Measurements from ENCODE around the gene ZYG11A.
"Not testable (repeated sequence)": the region's sequence is repeated elsewhere in the genome, so short reads cannot be mapped to it uniquely, and the experiment has no call there.

Gene ZYG11A

GRCh38 chr1:52867087-52867863 lies 24.7 kb downstream of the ZYG11A start:
- Histone ChIP-seq H2BK12ac (ENCODE audit: low read length) (no peak overlapping the region), H3K14ac (ENCODE audit: low read length) (no peak overlapping the region), H3K18ac (ENCODE audit: low read length) (no peak overlapping the region), H2BK5ac (ENCODE audit: low read length) (no peak overlapping the region), H3K23ac (ENCODE audit: low read depth, low read length, poor library complexity) (no peak overlapping the region), H4K91ac (ENCODE audit: low read depth, low read length, poor library complexity) (no peak overlapping the region), H3K27me3 (ENCODE audit: control insufficient read depth in 3 of 3, insufficient read depth in 3 of 3, low read depth in 1 of 3, low read length in 3 of 3) (no peaks in the 10 kb centered on the region), H2AFZ (ENCODE audit: low read length) (no peak overlapping the region), H4K8ac (ENCODE audit: low read depth, low read length) (no peak overlapping the region), H2BK15ac (ENCODE audit: low read length) (no peak overlapping the region), H3K79me1 (ENCODE audit: low read depth, low read length) (no peaks in the 10 kb centered on the region), H2BK120ac (ENCODE audit: low read depth, low read length) (no peak overlapping the region), H2AK5ac (ENCODE audit: low read depth, low read length) (no peak overlapping the region), H3K4me2 (ENCODE audit: insufficient read depth, low read length, poor library complexity, severe bottlenecking) (no peak overlapping the region), H3K9me3 (replicated peaks in 1 of 2; ENCODE audit: control insufficient read depth in 2 of 2, insufficient read depth in 1 of 2, low read depth in 1 of 2, low read length in 2 of 2) (no peaks in the 10 kb centered on the region), H3K27ac (replicated peaks; ENCODE audit: low read length) (no peak overlapping the region), H3K4me3 (ENCODE audit: low read length in 2 of 2) (no peak overlapping the region), H3K4me1 (ENCODE audit: control insufficient read depth in 2 of 2, insufficient read depth in 1 of 2, low read depth in 1 of 2, low read length in 2 of 2) (no peaks in the 10 kb centered on the region), H3K9ac (ENCODE audit: low read depth, low read length, poor library complexity) (no peak overlapping the region), H3K4ac (ENCODE audit: low read length) (no peak overlapping the region), H3K36me3 (replicated peaks in 1 of 2; ENCODE audit: control insufficient read depth in 2 of 2, insufficient read depth in 2 of 2, low read length in 2 of 2) (no peaks in the 10 kb centered on the region)
- no CpG with 5 or more reads among the region's 2 CpGs for WGBS, 2 donors (ENCODE audit: extremely low coverage in 2 of 2, insufficient read length in 2 of 2, insufficient replicate concordance in 1 of 2)
- DNase-seq (ENCODE audit: low spot score), result no peak

- not testable (repeated sequence) for H3K23ac ChIP-seq (ENCODE audit: low read depth, low read length, poor library complexity); H3K27me3 ChIP-seq (ENCODE audit: control insufficient read depth in 3 of 3, insufficient read depth in 3 of 3, low read depth in 1 of 3, low read length in 3 of 3); H2BK12ac ChIP-seq (ENCODE audit: low read length); H2BK120ac ChIP-seq (ENCODE audit: low read depth, low read length); H3K9ac ChIP-seq (ENCODE audit: low read depth, low read length, poor library complexity); H2BK15ac ChIP-seq (ENCODE audit: low read length); H2AFZ ChIP-seq (ENCODE audit: low read length); H3K18ac ChIP-seq (ENCODE audit: low read length); H3K27ac ChIP-seq (replicated peaks; ENCODE audit: low read length); H4K8ac ChIP-seq (ENCODE audit: low read depth, low read length); H2BK5ac ChIP-seq (ENCODE audit: low read length); H3K36me3 ChIP-seq (replicated peaks in 1 of 2; ENCODE audit: control insufficient read depth in 2 of 2, insufficient read depth in 2 of 2, low read length in 2 of 2); H3K4me2 ChIP-seq (ENCODE audit: insufficient read depth, low read length, poor library complexity, severe bottlenecking); H3K4me1 ChIP-seq (ENCODE audit: control insufficient read depth in 2 of 2, insufficient read depth in 1 of 2, low read depth in 1 of 2, low read length in 2 of 2); H3K14ac ChIP-seq (ENCODE audit: low read length); H3K4ac ChIP-seq (ENCODE audit: low read length); H3K9me3 ChIP-seq (replicated peaks in 1 of 2; ENCODE audit: control insufficient read depth in 2 of 2, insufficient read depth in 1 of 2, low read depth in 1 of 2, low read length in 2 of 2); H4K91ac ChIP-seq (ENCODE audit: low read depth, low read length, poor library complexity); DNase-seq (ENCODE audit: low spot score); H3K79me1 ChIP-seq (ENCODE audit: low read depth, low read length); H2AK5ac ChIP-seq (ENCODE audit: low read depth, low read length); H3K4me3 ChIP-seq (ENCODE audit: low read length in 2 of 2)
- no CpG with 5 or more reads among the region's 29 CpGs for WGBS, 2 donors (ENCODE audit: extremely low coverage in 2 of 2, insufficient read length in 2 of 2, insufficient replicate concordance in 1 of 2)
Observed at GRCh38 chr1:52869727-52870126, 27.2 kb downstream of the ZYG11A start.

- H3K79me1 ChIP-seq (ENCODE audit: low read depth, low read length), result no peaks in the 10 kb centered on the region
- H2BK120ac ChIP-seq (ENCODE audit: low read depth, low read length), result no peak overlapping the region
- no peak overlapping the region for H2BK5ac ChIP-seq (ENCODE audit: low read length)
- H3K36me3 ChIP-seq (replicated peaks in 1 of 2; ENCODE audit: control insufficient read depth in 2 of 2, insufficient read depth in 2 of 2, low read length in 2 of 2), result no peaks in the 10 kb centered on the region
- no peak overlapping the region for H4K91ac ChIP-seq (ENCODE audit: low read depth, low read length, poor library complexity)
- H2AFZ ChIP-seq (ENCODE audit: low read length), result no peak overlapping the region
- no peak overlapping the region for H3K4ac ChIP-seq (ENCODE audit: low read length)
- no peak overlapping the region for H2BK15ac ChIP-seq (ENCODE audit: low read length)
- peaks cover 0 to 2% (median 0%) of the 10 kb centered on the region in 3 experiments for H3K27me3 ChIP-seq (ENCODE audit: control insufficient read depth in 3 of 3, insufficient read depth in 3 of 3, low read depth in 1 of 3, low read length in 3 of 3)
- no peak overlapping the region for H3K4me3 ChIP-seq (ENCODE audit: low read length in 2 of 2)
- H3K4me2 ChIP-seq (ENCODE audit: insufficient read depth, low read length, poor library complexity, severe bottlenecking), result no peak overlapping the region
- H3K14ac ChIP-seq (ENCODE audit: low read length), result no peak overlapping the region
- H3K9me3 ChIP-seq (replicated peaks in 1 of 2; ENCODE audit: control insufficient read depth in 2 of 2, insufficient read depth in 1 of 2, low read depth in 1 of 2, low read length in 2 of 2), result no peaks in the 10 kb centered on the region
- H3K27ac ChIP-seq (replicated peaks; ENCODE audit: low read length), result no peak overlapping the region
- no peak overlapping the region for H2BK12ac ChIP-seq (ENCODE audit: low read length)
- no peak overlapping the region for H3K23ac ChIP-seq (ENCODE audit: low read depth, low read length, poor library complexity)
- peaks cover 0 to 1% of the 10 kb centered on the region in 2 donors for H3K4me1 ChIP-seq (ENCODE audit: control insufficient read depth in 2 of 2, insufficient read depth in 1 of 2, low read depth in 1 of 2, low read length in 2 of 2)
- H3K18ac ChIP-seq (ENCODE audit: low read length), result no peak overlapping the region
- no peak overlapping the region for H3K9ac ChIP-seq (ENCODE audit: low read depth, low read length, poor library complexity)
- H2AK5ac ChIP-seq (ENCODE audit: low read depth, low read length), result no peak overlapping the region
- no peak for DNase-seq (ENCODE audit: low spot score)
- no CpG with 5 or more reads among the region's 2 CpGs for WGBS, 2 donors (ENCODE audit: extremely low coverage in 2 of 2, insufficient read length in 2 of 2, insufficient replicate concordance in 1 of 2)
- no peak overlapping the region for H4K8ac ChIP-seq (ENCODE audit: low read depth, low read length)
Observed at GRCh38 chr1:52876843-52877242, 34.3 kb downstream of the ZYG11A start.

GRCh38 chr1:52877554-52877953 lies 35.0 kb downstream of the ZYG11A start:
- H3K36me3 ChIP-seq (replicated peaks in 1 of 2; ENCODE audit: control insufficient read depth in 2 of 2, insufficient read depth in 2 of 2, low read length in 2 of 2), result no peaks in the 10 kb centered on the region
- no peaks in the 10 kb centered on the region for H3K9me3 ChIP-seq (replicated peaks in 1 of 2; ENCODE audit: control insufficient read depth in 2 of 2, insufficient read depth in 1 of 2, low read depth in 1 of 2, low read length in 2 of 2)
- no peak overlapping the region for H2AK5ac ChIP-seq (ENCODE audit: low read depth, low read length)
- no peak overlapping the region for H2BK120ac ChIP-seq (ENCODE audit: low read depth, low read length)
- no peak overlapping the region for H2AFZ ChIP-seq (ENCODE audit: low read length)
- no peak overlapping the region for H4K91ac ChIP-seq (ENCODE audit: low read depth, low read length, poor library complexity)
- H3K4me1 ChIP-seq (ENCODE audit: control insufficient read depth in 2 of 2, insufficient read depth in 1 of 2, low read depth in 1 of 2, low read length in 2 of 2), result peaks cover 0 to 1% of the 10 kb centered on the region in 2 donors
- no peak overlapping the region for H4K8ac ChIP-seq (ENCODE audit: low read depth, low read length)
- DNase-seq (ENCODE audit: low spot score), result no peak
- H3K4ac ChIP-seq (ENCODE audit: low read length), result no peak overlapping the region
- H3K4me2 ChIP-seq (ENCODE audit: insufficient read depth, low read length, poor library complexity, severe bottlenecking), result no peak overlapping the region
- peaks cover 0 to 2% (median 0%) of the 10 kb centered on the region in 3 experiments for H3K27me3 ChIP-seq (ENCODE audit: control insufficient read depth in 3 of 3, insufficient read depth in 3 of 3, low read depth in 1 of 3, low read length in 3 of 3)
- no peak overlapping the region for H2BK5ac ChIP-seq (ENCODE audit: low read length)
- no peak overlapping the region for H3K9ac ChIP-seq (ENCODE audit: low read depth, low read length, poor library complexity)
- no peak overlapping the region for H3K27ac ChIP-seq (replicated peaks; ENCODE audit: low read length)
- H3K18ac ChIP-seq (ENCODE audit: low read length), result no peak overlapping the region
- H3K23ac ChIP-seq (ENCODE audit: low read depth, low read length, poor library complexity), result no peak overlapping the region
- H3K14ac ChIP-seq (ENCODE audit: low read length), result no peak overlapping the region
- no peak overlapping the region for H3K4me3 ChIP-seq (ENCODE audit: low read length in 2 of 2)
- no peak overlapping the region for H2BK12ac ChIP-seq (ENCODE audit: low read length)
- no peaks in the 10 kb centered on the region for H3K79me1 ChIP-seq (ENCODE audit: low read depth, low read length)
- H2BK15ac ChIP-seq (ENCODE audit: low read length), result no peak overlapping the region
- no CpG with 5 or more reads among the region's 3 CpGs for WGBS, 2 donors (ENCODE audit: extremely low coverage in 2 of 2, insufficient read length in 2 of 2, insufficient replicate concordance in 1 of 2)
